Vagina (tissue), 2 donors: Measurements from ENCODE around the gene GALNT5. TPM values are rescaled to one million over a fixed set of nuclear protein-coding genes. Genes with fewer than 3 reads are reported as not detected.
"Not testable (repeated sequence)": the region's sequence is repeated elsewhere in the genome, so short reads cannot be mapped to it uniquely, and the experiment has no call there.

Experiments
- DNase-seq, 2 donors: peaks; one replicate each; pipeline ENCODE4 v3.0.0-alpha.2; 2017; ENCODE audit errors: extremely low spot score in 2 of 2
- H3K27ac ChIP-seq: fragments of 200-600 bp; sonication (generic); one replicate; pipeline ENCODE4 v1.5.1; 2019
- H3K27me3 ChIP-seq: fragments of 200-600 bp; sonication (generic); one replicate; pipeline ENCODE4 v1.5.1; 2019
- H3K36me3 ChIP-seq, 2 donors: fragments of 200-600 bp; sonication (generic); one replicate each; pipeline ENCODE4 v1.5.1; 2017 to 2019
- H3K4me1 ChIP-seq: fragments of 200-600 bp; sonication (generic); one replicate; pipeline ENCODE4 v1.5.1; 2019
- H3K4me3 ChIP-seq, 2 donors: fragments of 200-600 bp; sonication (generic); 1 replicate in 1 of 2; 2 replicates in 1 of 2; pipeline ENCODE4 v1.5.1; 2016 to 2019
- H3K9me3 ChIP-seq: fragments of 200-600 bp; sonication (generic); one replicate; pipeline ENCODE4 v1.5.1; 2019
- POLR2A ChIP-seq, 2 donors: fragments of 450-650 bp; IDR thresholded peaks; one replicate each; pipeline ENCODE4 v1.6.1; 2017; ENCODE audit warnings: antibody characterized with exemption in 2 of 2, mild to moderate bottlenecking in 2 of 2, moderate library complexity in 2 of 2
- POLR2AphosphoS5 ChIP-seq, 2 donors: sonication (generic); formaldehyde crosslinking; IDR thresholded peaks; one replicate each; pipeline ENCODE4 v1.9.0; 2017; ENCODE audit warnings: antibody characterized with exemption in 2 of 2, mild to moderate bottlenecking in 2 of 2, low read depth in 1 of 2; ENCODE audit not compliant: insufficient read depth in 1 of 2
- intact Hi-C: fragments of 100-400 bp; cut with DNase I; formaldehyde crosslinking; loops from one replicate; pipeline ENCODE4 v1.15.1; 2023
- total RNA-seq: library from RNA; depleted of rRNA; stranded (reverse); fragments of >200 nt; gene quantifications from one replicate; pipeline ENCODE4 v1.2.3, GENCODE V29; 2016
- TF ChIP-seq, protein P1 (sequence below), 3 experiments: fragments of 450-650 bp in 2 of 3; fragments of 200-600 bp in 1 of 3; sonication (generic) in 1 of 3; IDR thresholded peaks; one replicate each; pipeline ENCODE4 v1.5.1; 2017 to 2019; ENCODE audit warnings: antibody characterized with exemption in 3 of 3, mild to moderate bottlenecking in 2 of 3, moderate library complexity in 2 of 3

The GALNT5 gene
- total RNA-seq, 1 donor from 2014 or later: 3.2 TPM

DNA sequence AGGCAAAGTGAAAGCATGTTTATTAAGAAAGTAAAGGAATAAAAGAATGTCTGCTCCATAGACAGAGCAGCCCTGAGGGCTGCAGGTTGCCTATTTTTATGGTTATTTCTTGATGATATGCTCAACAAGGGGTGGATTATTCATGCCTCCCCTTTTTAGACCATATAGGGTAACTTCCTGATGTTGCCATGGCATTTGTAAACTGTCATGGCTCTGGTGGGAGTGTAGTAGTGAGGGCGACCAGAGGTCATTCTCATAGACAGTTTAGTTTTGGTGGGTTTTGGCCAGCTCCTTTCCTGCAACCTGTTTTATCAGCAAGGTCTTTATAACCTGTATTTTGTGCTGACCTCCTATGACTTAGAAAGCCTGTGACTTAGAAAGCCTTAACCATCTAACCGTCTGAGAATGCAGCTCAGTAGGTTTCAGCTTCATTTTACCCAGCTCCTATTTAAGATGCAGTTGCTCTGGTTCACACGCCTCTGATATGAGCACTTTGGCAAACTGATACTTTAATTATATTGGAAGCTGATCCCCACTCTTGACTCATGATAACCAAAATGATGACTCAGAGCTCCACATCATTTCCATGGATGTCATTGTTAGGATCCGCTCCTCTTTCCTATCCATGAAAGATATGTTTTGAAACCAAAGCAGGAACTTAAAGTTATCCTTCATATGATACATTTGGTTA is 82.6 kb downstream of the GALNT5 start:
- intact Hi-C loops: no loop called here
- H3K27ac ChIP-seq: no peak overlapping the region
- DNase-seq: no peak
- H3K4me3 ChIP-seq: no peak overlapping the region
- TF ChIP-seq POLR2AphosphoS5 (IDR thresholded peaks at IDR 0.05; ENCODE audit: insufficient read depth in 1 of 2, low read depth in 1 of 2): no peak
- TF ChIP-seq POLR2A (IDR thresholded peaks at IDR 0.05): no peak
- TF ChIP-seq, protein P1, sequence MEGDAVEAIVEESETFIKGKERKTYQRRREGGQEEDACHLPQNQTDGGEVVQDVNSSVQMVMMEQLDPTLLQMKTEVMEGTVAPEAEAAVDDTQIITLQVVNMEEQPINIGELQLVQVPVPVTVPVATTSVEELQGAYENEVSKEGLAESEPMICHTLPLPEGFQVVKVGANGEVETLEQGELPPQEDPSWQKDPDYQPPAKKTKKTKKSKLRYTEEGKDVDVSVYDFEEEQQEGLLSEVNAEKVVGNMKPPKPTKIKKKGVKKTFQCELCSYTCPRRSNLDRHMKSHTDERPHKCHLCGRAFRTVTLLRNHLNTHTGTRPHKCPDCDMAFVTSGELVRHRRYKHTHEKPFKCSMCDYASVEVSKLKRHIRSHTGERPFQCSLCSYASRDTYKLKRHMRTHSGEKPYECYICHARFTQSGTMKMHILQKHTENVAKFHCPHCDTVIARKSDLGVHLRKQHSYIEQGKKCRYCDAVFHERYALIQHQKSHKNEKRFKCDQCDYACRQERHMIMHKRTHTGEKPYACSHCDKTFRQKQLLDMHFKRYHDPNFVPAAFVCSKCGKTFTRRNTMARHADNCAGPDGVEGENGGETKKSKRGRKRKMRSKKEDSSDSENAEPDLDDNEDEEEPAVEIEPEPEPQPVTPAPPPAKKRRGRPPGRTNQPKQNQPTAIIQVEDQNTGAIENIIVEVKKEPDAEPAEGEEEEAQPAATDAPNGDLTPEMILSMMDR (IDR thresholded peaks at IDR 0.05): no peak
- no peaks in the 10 kb centered on the region for H3K27me3 ChIP-seq
- H3K36me3 ChIP-seq: no peaks in the 10 kb centered on the region
- H3K9me3 ChIP-seq: no peaks in the 10 kb centered on the region
- no peaks in the 10 kb centered on the region for H3K4me1 ChIP-seq

DNA sequence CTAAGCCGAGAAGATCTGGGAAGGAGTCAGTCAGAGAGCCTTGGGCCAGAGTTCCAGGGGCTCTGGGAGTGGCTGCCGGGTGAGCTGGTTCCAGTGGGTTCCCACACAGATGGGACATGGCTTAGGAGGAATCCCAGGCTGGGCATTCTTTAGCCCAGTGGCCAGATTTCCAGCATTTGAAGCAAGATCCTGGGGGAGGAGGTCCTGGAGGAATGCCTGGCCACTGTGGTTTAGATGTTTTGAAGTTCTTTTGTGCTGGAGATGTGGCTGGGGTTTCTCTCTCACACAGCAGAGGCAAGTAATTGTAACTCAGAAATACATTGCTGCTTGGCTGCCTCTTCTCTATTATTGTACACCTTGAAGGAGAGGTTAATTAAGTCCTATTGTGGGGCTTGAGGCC is 83.9 kb downstream of the GALNT5 start:
- H3K4me1 ChIP-seq, H3K27me3 ChIP-seq, H3K27ac ChIP-seq, H3K9me3 ChIP-seq, DNase-seq, intact Hi-C loops, H3K4me3 ChIP-seq, H3K36me3 ChIP-seq: not testable (repeated sequence)

DNA sequence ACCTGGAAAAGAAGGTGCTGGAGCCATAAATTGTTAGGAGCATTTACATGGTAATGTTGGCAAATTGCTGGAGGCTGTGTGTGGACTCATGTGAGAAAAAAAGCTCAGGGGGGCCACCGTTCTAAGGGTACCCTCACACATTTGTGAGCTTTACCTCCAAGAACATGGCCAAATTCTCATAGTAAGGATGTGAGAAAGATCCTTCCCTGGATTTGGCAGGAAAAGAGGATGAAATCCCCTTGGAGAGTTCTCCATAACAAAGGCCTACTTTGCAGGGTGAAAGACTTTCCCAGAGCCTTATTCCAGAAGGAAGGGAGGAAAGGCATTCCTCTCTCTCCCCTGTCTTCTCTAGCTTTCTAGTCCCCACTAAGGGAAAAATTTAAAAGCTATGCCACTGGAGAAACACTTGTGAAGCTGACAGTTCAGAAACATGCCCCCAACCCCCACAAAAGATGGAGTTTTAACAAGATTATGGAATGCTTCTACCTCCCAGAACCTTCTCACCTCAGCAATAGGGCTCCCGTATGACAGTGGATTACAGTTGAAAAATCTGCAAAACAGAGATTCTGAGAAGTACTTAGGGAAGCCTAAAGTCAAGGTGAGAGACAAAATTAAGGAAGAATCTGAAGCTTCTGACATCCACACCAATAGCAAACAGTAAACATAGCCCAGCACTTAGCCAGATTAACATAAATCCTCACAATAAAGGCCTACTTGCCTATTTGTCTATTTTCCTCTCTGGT is 88.3 kb downstream of the GALNT5 start:
- Histone ChIP-seq H3K4me3 (no peak overlapping the region), H3K27ac (no peak overlapping the region), H3K4me1 (no peaks in the 10 kb centered on the region), H3K27me3 (no peaks in the 10 kb centered on the region), H3K9me3 (no peaks in the 10 kb centered on the region), H3K36me3 (no peaks in the 10 kb centered on the region)
- DNase-seq: no peak
- intact Hi-C loops: no loop called here
- TF ChIP-seq POLR2AphosphoS5 (IDR thresholded peaks at IDR 0.05; ENCODE audit: insufficient read depth in 1 of 2, low read depth in 1 of 2) (no peak), POLR2A (IDR thresholded peaks at IDR 0.05) (no peak)
- TF ChIP-seq, protein P1 (IDR thresholded peaks at IDR 0.05): no peak

DNA sequence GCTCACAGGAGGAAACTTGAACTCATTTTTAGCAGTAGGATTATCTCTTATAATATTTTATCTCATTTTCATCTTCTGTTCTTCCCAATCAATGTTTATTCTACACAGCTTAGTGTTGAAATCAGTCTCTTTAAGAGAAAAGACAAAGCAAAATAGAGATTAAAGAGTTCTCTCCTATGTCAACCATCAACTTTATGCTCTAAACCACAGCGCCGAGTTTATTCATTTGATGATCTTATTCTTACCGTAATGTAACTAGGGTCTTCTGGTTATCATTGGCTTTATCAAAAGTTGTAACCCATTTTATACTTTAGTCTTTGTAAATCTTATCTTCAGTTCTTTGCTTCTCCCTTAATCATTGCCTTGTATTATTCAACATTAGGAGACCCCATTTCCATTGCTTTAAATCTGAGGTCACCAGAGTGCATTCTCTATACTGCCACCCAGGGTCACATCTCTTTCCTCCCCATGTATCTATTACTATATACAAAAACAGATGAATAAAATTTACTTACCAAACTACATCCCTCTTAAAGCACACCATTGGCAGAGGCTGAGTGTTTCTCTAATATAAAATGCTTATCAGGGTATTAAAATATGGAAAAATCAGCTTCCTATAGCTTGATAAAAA is 90.9 kb downstream of the GALNT5 start:
- Histone ChIP-seq H3K4me1 (no peaks in the 10 kb centered on the region), H3K9me3 (no peaks in the 10 kb centered on the region), H3K36me3 (no peaks in the 10 kb centered on the region), H3K27ac (no peak overlapping the region), H3K4me3 (no peak overlapping the region), H3K27me3 (no peaks in the 10 kb centered on the region)
- intact Hi-C loops: no loop called here
- no peak for DNase-seq
- no peak for TF ChIP-seq POLR2AphosphoS5 (IDR thresholded peaks at IDR 0.05; ENCODE audit: insufficient read depth in 1 of 2, low read depth in 1 of 2)
- TF ChIP-seq, protein P1 (IDR thresholded peaks at IDR 0.05): no peak
- TF ChIP-seq POLR2A (IDR thresholded peaks at IDR 0.05): no peak

DNA sequence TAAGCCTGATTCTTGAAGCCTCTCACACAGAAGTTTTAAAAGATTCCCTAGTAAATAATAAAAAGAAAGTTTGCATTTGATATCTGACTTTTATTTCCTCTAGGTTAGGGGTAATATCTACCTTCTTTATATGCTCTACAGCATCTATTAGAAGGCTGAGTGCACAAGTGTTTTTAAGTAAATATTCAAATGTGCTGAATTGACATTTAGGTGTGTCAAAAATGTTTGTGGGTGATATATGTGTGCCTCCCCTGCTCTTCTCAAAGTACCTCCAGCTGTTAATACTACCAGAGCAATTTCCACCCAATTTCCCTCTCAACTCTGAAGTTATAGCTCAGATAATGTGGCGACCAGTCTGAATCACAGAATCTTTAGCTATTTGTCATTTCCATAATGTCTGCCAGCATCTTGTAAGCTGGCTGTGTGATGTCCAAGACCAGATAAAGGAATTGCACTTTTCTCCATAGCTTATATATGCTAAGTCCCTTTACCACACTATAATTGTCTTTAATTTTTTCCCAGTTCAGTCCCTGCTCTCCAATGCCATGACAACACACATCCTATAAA is 92.5 kb downstream of the GALNT5 start:
- no peaks in the 10 kb centered on the region for H3K9me3 ChIP-seq
- H3K36me3 ChIP-seq: no peaks in the 10 kb centered on the region
- DNase-seq: no peak
- no peaks in the 10 kb centered on the region for H3K27me3 ChIP-seq
- no peak overlapping the region for H3K27ac ChIP-seq
- H3K4me3 ChIP-seq: no peak overlapping the region
- intact Hi-C loops: no loop called here
- TF ChIP-seq POLR2AphosphoS5 (IDR thresholded peaks at IDR 0.05; ENCODE audit: insufficient read depth in 1 of 2, low read depth in 1 of 2): no peak
- no peak for TF ChIP-seq POLR2A (IDR thresholded peaks at IDR 0.05)
- TF ChIP-seq, protein P1 (IDR thresholded peaks at IDR 0.05): no peak
- no peaks in the 10 kb centered on the region for H3K4me1 ChIP-seq
